ENCODE results near the gene SERGEF.

SERGEF gene

DNA sequence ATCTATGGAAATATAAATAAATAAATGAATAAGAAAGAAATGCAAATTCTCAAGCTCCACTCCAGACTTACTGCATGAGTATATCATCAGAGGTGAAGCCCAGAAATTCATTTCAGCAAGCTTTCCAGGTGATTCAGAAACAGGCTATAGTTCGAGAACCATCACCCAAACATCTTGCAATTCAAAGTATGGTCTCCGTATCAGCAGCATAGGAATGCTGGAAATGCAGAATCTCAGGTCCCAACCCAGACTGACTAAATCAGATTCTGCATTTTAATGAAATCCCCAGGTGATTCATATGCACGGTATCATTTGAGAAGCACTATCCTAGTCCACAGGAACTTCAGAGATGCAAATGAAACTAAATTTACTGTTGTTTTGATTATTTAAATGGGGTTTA, 95.3 kb downstream of the SERGEF start:
- no peak for DNase-seq (ENCODE audit: low read depth)
- TF ChIP-seq, protein P1, sequence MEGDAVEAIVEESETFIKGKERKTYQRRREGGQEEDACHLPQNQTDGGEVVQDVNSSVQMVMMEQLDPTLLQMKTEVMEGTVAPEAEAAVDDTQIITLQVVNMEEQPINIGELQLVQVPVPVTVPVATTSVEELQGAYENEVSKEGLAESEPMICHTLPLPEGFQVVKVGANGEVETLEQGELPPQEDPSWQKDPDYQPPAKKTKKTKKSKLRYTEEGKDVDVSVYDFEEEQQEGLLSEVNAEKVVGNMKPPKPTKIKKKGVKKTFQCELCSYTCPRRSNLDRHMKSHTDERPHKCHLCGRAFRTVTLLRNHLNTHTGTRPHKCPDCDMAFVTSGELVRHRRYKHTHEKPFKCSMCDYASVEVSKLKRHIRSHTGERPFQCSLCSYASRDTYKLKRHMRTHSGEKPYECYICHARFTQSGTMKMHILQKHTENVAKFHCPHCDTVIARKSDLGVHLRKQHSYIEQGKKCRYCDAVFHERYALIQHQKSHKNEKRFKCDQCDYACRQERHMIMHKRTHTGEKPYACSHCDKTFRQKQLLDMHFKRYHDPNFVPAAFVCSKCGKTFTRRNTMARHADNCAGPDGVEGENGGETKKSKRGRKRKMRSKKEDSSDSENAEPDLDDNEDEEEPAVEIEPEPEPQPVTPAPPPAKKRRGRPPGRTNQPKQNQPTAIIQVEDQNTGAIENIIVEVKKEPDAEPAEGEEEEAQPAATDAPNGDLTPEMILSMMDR (conservative IDR thresholded peaks at IDR 0.05; ENCODE audit: low read length): no peak
- no peak overlapping the region for H3K4me3 ChIP-seq (ENCODE audit: low read length)

DNA sequence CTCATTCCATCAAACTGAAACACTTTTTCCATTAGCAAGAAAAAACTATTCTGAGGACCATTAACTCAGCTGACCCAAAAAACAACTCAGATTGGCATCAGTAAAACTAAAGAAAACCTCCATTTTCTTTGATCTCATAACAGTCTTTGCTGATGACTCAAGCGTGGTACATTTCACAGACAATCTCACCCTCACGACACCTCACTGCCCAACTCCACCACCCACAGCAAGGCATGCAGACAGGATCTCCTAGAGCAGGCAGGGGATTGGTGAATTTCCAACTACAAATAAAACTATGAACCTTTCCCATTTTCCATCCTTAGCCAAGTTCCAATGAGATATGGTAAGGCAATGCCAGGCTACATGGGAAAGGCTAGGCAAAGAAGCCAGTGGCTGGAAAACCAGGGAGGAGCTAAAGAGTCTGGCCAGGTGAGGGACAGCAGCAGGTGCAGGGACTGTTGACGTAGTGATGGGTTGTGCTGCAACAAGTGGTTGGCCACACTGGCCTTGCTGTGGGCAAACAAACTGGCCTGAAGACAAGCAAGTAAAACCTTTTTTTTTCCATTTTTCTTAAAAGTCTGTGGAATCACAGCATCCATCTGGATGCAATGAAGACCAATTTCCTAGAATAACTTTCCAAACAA, 97.2 kb downstream of the SERGEF start:
- DNase-seq (ENCODE audit: low read depth): no peak
- no peak overlapping the region for H3K4me3 ChIP-seq (ENCODE audit: low read length)
- TF ChIP-seq, protein P1 (conservative IDR thresholded peaks at IDR 0.05; ENCODE audit: low read length): no peak

DNA sequence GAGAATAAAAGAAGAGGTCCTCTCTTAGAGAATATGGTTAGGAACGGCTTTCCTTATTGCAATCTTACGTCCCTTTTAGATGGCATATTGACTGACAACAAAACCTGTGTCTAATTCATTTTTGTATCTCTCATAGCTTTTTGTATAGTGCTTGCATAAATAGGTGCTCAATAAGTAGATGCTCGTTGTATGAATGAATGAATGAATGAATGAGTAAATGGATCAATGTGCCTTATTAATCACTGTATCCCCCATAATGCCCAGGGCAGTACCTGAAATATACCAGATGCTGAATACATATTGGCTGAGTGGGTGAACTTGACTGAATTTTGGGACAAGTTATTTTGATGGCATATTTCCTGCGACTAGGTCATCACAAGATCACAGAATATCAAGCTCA, 97.9 kb downstream of the SERGEF start:
- TF ChIP-seq, protein P1 (conservative IDR thresholded peaks at IDR 0.05; ENCODE audit: low read length): no peak
- H3K4me3 ChIP-seq (ENCODE audit: low read length): no peak overlapping the region
- DNase-seq (ENCODE audit: low read depth): no peak

DNA sequence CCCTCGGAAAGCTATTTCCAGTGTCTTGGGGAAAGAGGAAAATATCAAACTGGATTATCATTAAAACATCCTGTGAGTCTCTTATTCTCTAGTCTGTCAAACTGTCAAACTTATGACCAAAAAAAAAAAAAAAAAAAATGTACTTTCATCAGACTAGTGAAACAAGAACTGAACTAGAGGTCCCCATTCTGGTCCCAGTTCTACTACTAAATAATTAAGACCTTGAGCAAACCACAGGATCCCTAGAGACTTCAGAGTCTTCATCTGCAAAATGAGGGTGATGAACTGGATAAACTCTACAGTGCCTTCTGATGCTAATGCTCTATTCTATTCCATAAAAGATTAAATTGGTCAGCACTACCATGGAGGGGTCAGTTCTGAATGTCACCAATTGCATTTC, 105.8 kb downstream of the SERGEF start:
- TF ChIP-seq, protein P1 (conservative IDR thresholded peaks at IDR 0.05; ENCODE audit: low read length): no peak
- H3K4me3 ChIP-seq (ENCODE audit: low read length): no peak overlapping the region
- DNase-seq (ENCODE audit: low read depth): no peak

DNA sequence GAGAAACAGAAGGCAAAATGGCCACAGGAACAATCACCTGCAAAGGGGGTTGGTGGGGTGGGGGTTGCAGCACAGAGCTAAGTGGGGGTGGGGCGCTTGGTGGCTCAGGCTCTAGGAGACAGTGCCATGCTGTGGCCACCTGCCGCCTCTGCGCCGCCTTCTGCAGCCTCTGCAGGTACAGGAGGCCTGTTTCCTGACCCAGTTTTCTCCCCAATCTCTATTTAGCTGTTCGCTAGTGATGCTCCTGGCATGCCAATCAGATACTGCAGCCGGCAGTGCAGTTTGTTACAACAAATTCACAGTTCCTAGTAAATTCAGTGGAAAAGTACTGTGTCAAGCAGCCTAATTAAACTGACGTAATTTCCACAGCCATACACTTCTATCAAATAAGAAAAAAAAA, 106.4 kb downstream of the SERGEF start:
- TF ChIP-seq, protein P1 (conservative IDR thresholded peaks at IDR 0.05; ENCODE audit: low read length): peak; percentile 8; the same call in 1 of the 2 replicates
- H3K4me3 ChIP-seq (ENCODE audit: low read length): no peak overlapping the region
- DNase-seq (ENCODE audit: low read depth): no peak

DNA sequence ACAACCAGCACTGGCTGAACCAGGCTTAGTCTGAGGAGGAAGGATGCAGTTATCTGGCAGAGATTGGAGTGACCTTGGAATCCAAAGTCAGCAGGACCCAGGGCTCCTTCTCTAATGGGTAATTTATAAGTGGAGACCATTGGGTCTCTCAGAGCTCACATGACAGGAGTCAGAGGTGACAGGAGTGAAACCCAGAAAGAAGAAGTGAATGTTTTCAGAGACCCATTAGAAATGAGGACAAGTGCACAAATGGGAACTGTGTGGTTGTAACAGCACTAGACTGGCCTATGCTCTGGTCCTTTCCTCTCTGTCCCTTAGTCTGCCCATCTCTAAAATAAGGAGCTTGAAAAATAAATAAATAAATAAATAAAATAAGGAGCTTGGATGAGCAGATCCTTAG, 107.4 kb downstream of the SERGEF start:
- no peak overlapping the region for H3K4me3 ChIP-seq (ENCODE audit: low read length)
- TF ChIP-seq, protein P1 (conservative IDR thresholded peaks at IDR 0.05; ENCODE audit: low read length): no peak
- DNase-seq (ENCODE audit: low read depth): no peak

DNA sequence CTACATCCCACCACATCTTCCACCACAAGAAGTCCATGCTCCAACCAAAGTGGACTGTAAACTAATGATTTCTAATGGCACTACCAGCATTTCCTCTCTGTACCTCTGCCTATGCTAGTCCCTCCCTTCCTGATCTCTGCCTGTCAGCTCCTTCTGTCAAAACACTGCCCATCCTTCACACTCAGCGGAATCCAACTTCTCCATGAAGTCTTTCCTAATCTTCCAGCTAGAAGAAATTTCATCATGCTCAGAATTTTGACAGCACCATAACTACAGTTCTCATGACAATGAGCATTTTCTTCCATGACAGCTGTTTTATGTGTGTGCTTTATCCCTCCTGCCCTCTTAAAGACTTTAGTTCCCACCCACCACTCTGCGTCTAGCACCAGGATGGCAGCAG, 111.4 kb downstream of the SERGEF start:
- TF ChIP-seq, protein P1 (conservative IDR thresholded peaks at IDR 0.05; ENCODE audit: low read length): no peak
- H3K4me3 ChIP-seq (ENCODE audit: low read length): no peak overlapping the region
- no peak for DNase-seq (ENCODE audit: low read depth)
